Inflammatory macrophage (primary cell): Measurements from ENCODE around the gene GAS5.
"Not testable (repeated sequence)": the region's sequence is repeated elsewhere in the genome, so short reads cannot be mapped to it uniquely, and the experiment has no call there.

Experiments used
- DNase-seq, 2 donors: peaks; one replicate each; pipeline ENCODE4 v3.0.0-alpha.2; 2020 to 2022

The GAS5 gene

DNA sequence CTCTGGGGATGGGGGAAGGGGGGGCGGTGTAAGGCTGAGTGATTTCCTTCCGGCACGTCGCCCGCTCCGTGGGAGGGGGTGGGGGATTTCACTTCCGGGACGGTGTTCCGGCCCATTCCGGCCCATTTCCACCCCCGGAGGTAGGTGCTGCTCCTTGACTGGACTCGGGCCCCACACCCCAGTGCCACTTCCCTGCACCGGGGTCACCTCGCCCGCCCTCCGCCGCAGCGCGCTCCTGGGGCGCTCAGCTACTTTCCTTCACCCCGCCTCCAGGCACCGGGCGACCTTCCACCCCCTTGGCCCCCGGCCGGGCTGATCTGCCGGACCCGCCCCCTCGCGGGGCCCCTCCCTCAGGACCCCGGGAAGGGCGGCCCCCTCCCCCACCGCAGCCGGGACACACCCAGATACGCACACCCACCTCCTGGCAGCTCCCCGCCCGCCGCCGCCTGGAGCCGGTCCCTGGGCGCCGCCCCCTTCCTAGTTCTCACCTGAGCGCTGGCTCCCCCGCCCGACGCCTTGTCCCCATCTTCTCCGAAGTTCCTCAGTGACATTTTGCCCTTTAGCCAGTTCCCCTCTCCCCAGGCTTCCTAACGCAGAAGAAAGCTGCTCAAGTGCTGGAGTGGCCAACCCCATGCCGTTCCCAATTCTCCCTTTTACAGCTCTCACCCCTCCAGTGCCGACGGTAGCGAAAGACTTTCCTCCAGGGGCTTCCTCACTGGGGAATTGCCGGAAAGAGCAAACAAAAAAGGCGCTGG lies 654 bp upstream of the GAS5 start, which contains the start of gene ZBTB37:
Gene ZBTB37 (plus strand): TSS at position 115 of the 755 bp plus-strand sequence. CDS start 1,846 bp downstream, outside the sequence.
- DNase-seq: peak in 1 of 2 donors; percentile 74

DNA sequence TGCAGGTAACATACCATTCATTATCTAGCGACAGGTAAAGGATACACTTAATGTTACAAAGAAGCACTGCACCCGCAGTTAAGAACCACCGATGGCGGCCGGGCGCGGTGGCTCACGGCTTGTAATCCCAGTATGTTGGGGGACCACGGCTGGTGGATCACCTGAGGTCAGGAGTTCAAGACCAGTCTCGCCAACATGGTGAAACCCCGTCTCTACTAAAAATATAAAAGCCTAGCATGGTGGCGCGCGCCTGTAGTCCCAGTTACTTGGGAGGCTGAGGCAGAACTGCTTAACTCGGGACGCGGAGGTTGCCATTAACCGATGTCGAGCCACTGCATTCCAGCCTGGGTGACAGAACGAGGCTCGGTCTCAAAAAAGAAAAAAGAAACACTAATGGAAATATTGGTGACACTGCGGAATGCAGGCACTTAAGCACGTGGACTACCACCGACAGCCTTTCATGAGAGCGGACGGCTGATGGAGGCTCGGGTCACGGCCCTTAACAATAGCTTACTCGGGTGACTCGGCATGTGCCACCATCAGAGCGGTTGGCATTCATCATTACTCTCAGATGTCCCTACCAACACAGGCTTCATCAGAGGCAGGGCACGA lies 542 bp downstream of the GAS5 start:
- no peak for DNase-seq

DNA sequence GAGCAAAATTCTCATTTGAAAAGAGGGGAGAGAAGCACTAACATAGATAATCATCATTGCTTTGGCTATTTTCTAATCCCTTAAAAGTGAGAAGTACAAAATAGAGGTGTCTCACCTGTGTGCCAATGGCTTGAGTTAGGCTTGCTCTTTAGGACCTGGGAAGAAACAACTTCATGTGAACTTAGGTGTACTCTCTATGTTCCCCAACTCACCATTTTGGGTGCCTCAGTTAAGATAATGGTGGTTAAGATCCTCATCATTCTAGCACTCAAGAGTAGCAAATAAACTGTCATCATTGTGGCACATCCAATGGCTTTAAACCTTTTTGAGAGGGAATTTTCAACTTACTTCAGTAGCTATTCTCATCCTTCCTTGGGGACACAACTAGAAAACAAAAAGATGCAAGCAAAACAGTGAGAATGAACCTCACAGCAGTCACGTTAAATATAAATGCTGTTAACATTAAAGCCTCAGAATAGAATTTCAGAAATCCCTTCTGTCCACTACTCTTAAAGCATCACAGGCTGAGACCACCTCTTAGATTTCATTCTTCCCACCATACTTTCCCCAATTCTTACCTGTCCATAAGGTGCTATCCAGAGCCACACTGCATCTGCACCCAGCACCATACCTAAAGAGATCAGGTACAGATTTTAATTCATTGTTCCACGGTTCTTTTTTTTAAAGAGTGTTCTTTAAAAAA lies 1.2 kb downstream of the GAS5 start:
- DNase-seq: no peak

DNA sequence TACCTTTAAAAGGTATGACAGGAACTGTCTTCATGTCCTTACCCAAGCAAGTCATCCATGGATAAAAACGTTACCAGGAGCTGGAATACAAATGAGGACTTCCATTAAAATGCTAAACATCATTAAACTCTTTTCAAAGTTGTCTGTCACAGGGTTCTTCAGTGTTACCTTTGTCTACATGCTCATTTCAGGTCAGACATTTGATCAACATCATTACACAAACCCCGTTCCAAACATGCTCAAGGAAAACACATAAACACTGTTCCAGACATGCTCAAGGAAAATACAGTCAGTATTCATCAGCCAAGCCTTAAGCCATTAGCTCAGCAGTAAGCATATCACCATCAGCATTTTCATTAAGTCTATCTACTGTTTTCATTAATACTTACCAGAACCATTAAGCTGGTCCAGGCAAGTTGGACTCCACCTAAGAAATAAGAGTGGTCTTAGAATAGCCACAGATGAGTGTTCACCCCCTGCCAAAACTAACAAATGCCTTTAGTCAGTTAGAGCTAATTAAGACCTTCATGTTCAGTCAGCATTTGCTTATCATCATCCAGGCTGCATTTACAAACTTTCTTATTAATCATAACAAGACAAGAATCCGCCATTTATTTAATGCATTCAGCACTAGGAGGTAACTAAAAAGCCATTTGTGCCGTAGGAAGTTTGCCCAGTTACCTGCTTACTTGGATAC lies 2.2 kb downstream of the GAS5 start:
- no peak for DNase-seq

DNA sequence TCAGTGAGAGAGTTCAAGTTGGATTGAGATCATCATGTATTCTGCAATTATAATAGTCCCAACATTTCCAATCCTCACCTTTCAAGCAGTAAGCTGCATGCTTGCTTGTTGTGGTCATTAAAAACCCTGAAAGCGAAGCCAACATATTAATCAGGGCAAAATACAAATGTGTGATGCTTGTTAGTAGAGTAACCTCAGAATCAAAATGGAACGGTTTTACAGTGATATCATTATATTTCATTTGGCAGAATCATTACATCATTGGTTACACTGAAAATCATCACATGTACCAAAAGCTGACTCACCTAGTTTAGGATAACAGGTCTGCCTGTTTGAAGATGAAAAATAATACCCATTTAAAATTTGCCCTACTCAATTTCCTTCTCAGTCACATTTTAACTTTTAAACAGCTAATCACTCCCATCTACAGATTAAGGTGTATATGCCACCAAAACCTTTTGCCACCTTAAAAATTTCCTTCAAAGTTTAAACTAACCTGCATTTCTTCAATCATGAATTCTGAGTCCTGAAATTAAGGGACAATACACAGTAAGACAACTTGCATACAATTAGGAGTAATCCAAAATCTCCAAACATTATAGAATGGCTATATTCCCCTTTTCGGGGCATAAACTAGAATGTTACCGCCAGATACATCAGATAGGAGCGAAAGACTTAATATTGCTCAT lies 3.5 kb downstream of the GAS5 start:
- no peak for DNase-seq

DNA sequence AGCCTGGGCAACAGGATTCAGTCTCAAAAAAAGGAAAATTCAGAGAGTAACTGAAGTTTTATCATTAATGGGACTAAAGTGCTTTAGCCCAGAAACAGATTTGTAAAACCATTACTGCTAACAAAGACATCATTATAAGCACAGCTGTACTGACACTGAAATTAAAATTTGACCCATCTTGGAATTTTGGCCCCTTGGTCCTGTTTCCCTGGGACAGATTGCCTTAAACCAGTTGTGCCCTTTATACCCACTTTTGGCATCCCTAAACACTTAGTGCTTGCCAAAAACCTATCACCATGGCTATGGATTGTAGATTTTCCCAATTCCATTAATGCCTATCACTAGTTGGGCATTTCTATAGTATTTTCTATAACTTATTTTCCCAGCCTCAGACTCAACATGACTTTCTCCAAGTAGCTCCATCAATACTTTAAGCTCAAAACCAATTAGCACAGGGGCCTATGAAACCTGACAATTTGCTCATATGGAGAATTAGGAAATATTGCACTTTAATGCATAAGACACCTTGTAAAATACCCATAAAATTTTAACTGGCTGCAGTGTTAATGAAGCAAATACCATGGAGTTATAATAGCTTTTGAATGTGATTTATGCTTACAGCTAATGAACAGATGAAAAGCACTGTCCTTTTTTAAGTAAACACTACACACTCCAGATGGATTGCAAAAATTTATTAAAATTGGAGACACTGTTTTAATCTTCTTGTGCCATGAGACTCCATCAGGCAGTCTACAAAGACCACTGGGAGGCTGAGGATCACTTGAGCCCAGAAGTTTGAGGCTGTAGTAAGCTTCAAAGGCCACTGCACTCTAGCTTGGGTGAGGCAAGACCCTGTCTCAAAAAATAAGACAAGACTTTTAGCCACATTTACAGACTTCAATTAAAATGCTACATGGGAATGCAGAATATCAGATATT lies 4.3 kb downstream of the GAS5 start:
- no peak for DNase-seq

DNA sequence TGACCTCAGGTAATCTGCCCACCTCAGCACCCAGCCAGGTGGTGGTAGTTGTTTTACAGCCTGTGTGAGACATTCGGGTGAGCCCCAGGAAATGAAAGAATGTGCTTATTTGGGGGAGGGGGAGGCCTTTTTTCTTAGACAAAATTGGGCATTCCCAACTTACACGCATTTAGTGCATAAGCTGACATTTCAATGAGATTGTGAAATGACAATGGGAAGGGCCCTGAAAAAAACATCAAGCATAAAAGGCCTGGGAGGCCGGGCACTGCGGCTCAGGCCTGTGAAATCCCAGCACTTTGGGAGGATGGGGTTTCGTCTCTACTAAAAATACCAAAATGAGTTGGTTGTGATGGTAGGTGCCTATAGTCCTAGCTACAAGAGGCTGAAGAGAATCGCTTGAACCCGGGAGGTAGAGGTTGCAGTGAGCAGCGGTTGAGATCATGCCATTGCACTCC lies 5.0 kb downstream of the GAS5 start:
- no peak for DNase-seq

DNA sequence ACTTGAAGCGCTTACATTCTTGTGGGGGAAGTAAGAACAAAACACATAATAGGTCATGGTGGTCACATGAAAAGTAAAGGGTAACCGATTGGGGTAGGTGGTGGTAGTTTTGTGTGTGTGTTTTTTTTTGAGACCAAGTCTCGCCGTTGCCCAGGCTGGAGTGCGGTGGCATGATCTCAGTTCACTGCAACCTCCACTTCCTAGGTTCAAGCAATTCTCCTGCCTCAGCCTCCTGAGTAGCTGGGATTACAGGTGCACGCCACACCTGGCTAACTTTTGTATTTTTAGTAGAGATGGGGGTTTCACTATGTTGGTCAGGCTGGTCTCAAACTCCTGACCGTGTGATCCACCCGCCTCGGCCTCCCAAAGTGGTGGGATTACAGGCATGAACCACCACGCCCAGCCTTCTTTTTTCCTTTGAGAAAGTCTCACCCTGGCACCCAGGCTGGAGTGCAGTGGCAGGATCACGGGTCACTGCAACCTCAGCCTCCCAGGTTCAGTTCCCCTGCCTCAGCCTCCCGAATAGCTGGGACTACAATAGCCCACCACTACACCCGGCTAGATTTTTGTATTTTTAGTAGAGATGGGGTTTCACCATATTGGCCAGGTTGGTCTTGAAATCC lies 5.5 kb downstream of the GAS5 start:
- DNase-seq: not testable (repeated sequence)

DNA sequence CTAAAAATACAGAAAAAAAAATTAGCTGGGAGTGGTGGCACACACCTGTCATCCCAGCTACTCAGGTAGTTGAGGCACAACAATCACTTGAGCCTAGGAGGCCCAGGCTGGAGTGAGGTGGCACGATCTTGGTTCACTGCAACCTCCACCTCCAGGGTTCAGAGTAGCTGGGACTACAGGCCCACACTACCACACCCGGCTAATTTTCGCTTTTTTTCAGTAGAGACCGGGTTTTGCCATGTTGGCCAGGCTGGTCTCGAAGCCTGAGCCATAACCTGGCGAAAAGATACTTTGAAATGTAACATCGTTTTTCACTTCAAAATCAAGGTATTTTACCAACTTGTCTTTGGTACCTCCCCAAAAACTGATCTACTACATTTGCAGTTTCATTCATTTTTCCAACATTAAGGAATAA lies 6.1 kb downstream of the GAS5 start:
- no peak for DNase-seq

DNA sequence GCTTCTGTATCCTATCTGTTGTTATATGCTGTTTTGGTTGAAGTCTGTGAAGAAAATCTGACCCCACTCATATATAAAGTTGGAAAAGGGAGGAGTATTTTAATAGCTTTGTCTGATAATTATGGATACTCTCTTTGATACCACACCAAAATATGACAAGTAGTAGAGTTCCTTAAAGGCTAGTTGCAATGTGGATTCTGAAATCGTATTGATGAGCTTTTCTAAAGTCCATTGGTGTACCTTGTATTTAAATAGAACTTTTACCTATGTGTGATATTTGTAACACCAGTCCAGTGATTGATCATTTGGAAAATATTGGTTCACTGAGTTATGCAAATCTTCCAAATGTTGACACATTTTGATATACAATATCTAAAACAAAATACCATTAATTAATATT lies 7.7 kb downstream of the GAS5 start:
- no peak for DNase-seq

DNA sequence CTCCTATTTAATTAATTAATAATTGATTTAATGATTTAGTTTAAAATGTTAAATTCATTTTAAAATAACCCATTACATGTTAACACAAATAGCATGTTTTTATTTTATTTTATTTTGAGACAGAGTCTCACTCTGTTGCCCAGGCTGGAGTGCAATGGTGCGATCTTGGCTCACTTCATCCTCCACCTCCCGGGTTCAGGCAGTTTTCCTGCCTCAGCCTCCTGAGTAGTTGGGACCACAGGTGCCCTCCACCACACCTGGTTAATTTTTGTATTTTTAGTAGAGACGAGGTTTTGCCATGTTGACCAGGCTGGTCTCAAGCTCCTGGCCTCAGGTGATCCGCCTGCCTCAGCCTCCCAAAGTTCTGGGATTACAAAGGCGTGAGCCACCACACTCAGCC lies 8.2 kb downstream of the GAS5 start:
- DNase-seq: not testable (repeated sequence)

DNA sequence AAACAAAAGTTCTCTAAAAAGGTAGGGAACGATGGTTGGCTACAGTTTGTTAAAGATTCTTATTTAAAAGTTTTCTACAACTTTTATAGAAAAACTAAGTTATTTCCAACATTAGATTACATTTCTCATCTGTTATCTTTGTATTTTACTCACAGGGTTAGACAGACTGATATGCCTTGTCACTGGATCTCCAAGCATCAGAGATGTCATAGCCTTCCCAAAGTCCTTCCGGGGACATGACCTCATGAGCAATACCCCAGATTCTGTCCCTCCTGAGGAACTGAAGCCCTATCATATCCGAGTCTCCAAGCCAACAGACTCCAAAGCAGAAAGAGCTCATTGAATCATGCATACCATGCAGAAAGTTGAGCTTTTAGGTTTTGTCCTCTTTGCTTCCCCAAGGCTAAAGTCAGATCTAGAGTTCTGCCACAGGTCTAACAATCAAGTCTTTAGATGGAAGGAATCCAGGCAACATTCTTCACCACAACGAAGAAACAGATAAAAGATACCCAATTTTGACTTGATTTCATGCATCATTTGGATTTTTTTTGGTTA lies 10.3 kb downstream of the GAS5 start:
- DNase-seq: no peak

DNA sequence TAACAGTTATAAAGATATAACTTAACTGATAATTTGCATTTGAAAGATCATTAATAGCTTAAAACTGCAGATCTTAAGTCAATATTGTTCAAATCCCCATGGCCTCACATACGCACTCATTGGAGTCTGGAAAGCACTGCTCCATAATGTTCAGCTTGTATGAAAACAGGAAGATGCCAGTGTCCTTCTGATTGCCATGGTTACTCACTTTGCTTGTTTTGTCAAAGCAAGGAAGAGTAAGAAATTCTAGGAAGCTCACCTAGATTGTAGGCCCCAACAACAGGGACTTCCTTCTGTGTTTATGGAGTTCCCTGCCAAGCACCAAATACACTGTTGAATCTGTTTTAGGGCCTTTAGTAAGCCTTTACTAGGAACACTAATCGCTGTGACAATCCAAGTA lies 10.9 kb downstream of the GAS5 start:
- DNase-seq: no peak

DNA sequence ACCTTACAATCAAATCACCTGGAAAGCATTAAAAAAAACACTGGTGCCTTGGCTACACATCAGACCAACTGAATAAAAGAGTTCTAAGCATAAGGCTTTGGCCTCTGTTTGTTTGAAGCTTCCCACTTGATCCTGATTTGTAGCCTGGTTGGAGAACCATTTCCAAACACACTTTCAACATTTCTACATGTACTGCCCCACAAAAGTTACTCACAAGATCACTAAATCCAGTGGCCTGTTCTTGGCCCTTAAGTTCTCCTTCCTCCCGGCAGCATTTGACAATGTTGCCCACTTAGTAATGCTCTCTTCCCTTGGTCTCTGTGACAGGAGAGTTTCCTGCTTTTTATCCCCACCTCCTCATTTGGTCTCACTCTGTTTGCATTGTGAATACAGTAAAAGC lies 11.8 kb downstream of the GAS5 start:
- no peak for DNase-seq

DNA sequence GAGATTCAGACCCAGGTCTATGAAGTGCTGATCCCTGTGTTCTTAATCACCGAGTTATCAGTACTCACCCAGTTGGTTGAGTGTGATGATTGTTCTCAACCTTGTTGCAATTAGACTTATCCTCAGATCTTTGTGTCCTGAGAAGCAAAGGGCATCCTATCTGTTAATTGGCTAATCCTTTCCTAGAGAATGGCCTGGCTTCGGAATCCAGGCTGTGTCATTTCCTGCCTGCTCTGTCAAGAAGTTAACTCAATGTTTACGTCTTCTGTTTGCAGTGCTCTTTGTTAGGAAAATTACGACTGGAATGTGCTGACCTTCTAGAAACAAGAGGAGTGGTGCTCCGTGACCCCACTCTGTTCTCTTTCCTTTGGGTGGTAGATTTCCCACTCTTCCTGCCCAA lies 14.7 kb downstream of the GAS5 start:
- no peak for DNase-seq

DNA sequence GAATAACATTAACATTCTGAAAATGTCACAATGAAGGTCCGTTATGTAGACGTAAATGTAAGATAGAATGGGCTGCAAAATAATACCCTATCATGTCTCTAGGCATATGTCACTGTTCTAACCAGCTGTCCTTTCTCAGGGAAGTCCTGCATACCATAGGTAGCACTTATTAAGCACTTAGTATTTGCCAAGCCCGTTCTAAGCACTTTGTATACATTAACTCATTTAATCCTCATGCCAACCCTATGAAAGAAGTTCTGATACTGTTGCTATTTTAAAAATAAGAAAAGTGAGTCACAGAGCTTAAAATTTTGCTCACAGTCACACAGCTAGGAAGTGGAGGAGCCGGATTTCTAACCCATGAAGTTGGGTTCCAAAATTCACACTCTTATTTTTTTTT lies 15.7 kb downstream of the GAS5 start:
- no peak for DNase-seq

DNA sequence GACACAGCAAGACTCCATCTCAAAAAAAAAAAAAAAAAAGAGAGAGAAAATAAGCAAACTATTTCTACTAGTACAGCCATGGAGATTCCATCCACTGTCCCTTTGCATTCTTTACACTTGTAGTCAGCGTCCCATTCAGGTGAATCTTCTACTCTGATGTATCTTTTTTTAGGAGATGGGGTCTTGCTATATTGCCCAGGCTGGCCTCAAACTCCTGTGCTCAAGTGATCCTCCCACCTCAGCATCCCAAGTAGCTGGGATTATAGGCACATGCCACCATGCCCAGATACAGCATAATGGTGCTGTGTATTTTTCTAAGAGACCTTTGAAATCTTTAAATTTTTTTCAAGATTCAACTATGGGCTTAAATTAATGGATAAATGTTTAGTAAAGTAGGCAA lies 35.0 kb downstream of the GAS5 start:
- no peak for DNase-seq

DNA sequence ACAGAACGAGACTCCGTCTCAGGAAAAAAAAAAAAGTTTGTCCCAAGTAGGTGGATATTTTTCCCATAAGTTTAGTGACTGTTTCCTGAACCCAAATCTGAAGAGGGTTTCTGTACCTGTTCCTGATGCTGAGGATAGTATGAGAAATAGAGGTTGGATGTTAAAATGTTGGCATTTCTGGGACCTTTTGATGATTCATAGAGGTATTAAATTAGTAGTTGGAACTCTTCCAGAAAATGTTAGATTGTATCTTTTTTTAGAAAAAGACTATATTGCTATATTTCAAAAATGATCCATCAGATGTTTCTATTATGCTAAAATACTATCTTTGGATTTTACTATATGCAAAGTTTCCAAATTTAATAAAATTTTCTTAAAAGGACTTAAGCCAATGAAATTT lies 40.2 kb downstream of the GAS5 start:
- DNase-seq: no peak

DNA sequence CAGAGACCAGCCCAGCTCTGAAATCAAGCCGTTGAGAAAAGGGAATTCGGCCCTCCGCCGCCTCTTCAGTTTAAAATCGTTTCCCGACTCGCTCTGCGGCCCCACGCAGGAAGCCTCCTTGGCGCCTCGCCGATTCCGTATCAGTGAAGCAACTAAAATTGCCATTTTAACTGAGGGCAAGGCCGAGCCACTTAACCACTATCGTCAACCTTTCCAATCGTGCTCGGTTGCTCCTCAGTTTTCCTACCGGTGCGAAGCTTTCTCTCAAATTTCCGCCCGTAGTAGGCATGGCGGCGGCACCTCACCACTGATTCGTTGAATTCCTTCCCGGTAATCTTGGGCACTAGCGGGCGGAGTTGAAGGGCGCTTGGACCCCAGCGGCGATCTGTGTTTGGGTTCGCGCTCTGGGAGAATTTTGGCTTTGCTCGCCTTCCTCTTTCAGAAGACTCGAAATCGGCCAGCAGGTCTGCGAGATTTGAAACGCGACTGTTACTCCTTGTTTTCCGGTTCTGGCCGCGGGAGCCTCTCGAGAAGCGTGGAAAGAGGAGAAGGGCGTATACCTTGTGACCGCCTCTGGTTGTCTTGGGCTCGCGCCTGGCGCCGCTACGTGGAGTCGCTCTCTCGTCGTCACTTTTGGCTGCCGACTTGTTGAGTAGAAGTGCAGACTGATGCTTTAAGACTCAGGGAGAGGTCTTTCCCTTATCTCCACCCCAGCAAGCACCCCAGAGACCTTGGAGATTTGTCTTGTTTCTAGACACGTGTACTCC lies 43.3 kb downstream of the GAS5 start, which contains the start of the genes CENPL and DARS2:
Gene CENPL (minus strand): TSS at position 569 of the 767 bp plus-strand sequence. CDS start 13,584 bp downstream, outside the sequence.
Gene DARS2 (plus strand): TSS at position 359 of the 767 bp plus-strand sequence. CDS start 557 bp downstream, outside the sequence.
- DNase-seq: peak; percentile 98
